ENCODE results near the gene UQCC5. TPM values are rescaled to one million over a fixed set of nuclear protein-coding genes. Genes with fewer than 3 reads are reported as not detected.
A peak's percentile ranks its signal among the peaks of the same experiment; 100 is the strongest.
"Not testable (repeated sequence)": the region's sequence is repeated elsewhere in the genome, so short reads cannot be mapped to it uniquely, and the experiment has no call there.

UQCC5 gene
- polyA plus RNA-seq, 1 donor (not counting 4 experiments of a cell fraction or from before 2014, with no cell fraction given) = 20.0 TPM

DNA sequence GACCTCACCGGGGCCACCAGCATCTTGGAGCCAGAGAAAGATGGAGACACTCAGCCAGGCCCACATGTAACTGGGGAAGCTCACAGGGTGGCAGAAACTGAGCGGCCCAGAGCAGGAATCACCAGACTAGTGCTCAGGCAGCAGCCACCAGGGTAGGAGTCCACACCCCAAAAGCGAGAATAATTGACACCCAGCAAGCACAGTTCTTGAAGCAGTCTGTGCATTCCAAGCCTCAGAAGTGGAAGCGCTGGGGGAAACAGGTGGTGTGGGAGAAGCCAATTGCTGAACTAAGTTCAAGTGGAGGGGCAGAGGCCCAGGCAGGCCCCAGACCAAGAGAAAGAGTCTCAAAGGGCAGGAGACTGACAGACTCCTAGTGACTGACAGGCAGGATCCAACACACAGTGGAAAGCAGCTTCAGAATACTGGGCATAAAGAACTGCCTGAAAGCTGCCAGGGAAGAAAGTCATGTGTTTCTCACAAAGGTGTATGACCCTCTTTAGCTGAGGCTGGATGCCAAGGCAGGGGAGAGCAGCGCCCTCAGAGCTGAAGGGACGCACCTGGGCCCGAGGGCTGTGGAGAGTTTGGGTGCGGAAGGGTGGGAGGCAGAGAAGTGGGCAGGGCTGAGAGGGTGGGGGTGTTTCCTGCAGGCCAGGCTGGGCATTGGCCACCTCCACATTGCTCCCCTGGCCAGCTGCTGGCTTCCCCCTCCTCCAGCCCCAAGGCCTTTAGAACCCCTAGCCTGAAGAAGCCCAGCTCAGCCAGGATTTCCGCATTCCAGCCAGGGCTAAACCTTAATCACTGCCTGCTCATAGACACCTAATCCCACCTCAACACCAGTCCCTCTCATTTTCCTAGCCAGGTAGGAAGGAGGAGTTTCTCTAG is 10.5 kb upstream of the UQCC5 start:
- peak overlapping the region; percentile 18 for H3K9ac ChIP-seq (ENCODE audit: control insufficient read depth, extremely low read depth, insufficient read depth, low read length)
- H3K9me1 ChIP-seq (ENCODE audit: control insufficient read depth, extremely low read depth, insufficient read depth, low read length) = peaks cover 3% of the 10 kb centered on the region
- TF ChIP-seq EZH2 (IDR thresholded peaks at IDR 0.05; ENCODE audit: low read length) = no peak
- H3K36me3 ChIP-seq (ENCODE audit: control insufficient read depth in 2 of 2, extremely low read depth in 1 of 2, insufficient read depth in 2 of 2, low read length in 2 of 2) = peaks cover 12 to 16% of the 10 kb centered on the region in 2 experiments
- no peaks in the 10 kb centered on the region for H3K27me3 ChIP-seq (ENCODE audit: control insufficient read depth, extremely low read depth, insufficient read depth, low read length)
- H3K79me2 ChIP-seq (ENCODE audit: control insufficient read depth, insufficient read depth, low read length) = peaks cover 2% of the 10 kb centered on the region
- peaks cover 20% of the 10 kb centered on the region for H3K4me1 ChIP-seq (ENCODE audit: control insufficient read depth, extremely low read depth, insufficient read depth, low read length)
- H2AFZ ChIP-seq (ENCODE audit: control insufficient read depth, low read length) = no peak overlapping the region
- peak overlapping the region; percentile 47 for H3K27ac ChIP-seq (ENCODE audit: control insufficient read depth, insufficient read depth, low read length)
- dilution Hi-C loops (cut with MboI; ENCODE audit: extremely low pct_ligation_motif_present, low sequenced_read_pairs) = no loop called here
- no peak overlapping the region for H3K4me3 ChIP-seq (ENCODE audit: control insufficient read depth in 2 of 3, extremely low read depth in 1 of 3, insufficient read depth in 2 of 3, low read depth in 1 of 3, low read length in 3 of 3)
- peak overlapping the region; percentile 8 for H3K4me2 ChIP-seq (ENCODE audit: control insufficient read depth, extremely low read depth, insufficient read depth, low read depth, low read length)
- peaks cover 3% of the 10 kb centered on the region for H4K20me1 ChIP-seq (ENCODE audit: control insufficient read depth, extremely low read depth, insufficient read depth, low read length)
- H3K9me3 ChIP-seq (ENCODE audit: control insufficient read depth, low read depth, low read length) = no peaks in the 10 kb centered on the region
- DNase-seq (ENCODE audit: low read depth, low spot score) (no peak), FAIRE-seq (no peak)

DNA sequence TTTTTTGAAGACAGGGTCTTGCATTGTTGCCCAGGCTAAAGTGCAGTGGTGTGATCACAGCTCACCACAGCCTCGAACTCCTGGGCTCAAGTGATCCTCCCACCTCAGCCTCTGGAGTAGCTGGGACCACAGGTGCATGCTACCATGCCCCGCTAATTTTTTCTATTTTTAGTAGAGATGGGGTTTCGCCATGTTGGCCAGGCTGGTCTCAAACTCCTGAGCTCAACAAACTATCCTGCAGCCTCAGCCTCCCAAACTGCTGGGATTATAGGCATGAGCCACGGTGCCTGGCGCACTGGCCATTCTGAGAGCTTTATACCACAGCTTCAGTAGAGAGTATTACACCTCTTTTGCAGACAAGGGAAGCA is 9.8 kb upstream of the UQCC5 start:
- not testable (repeated sequence) for H4K20me1 ChIP-seq (ENCODE audit: control insufficient read depth, extremely low read depth, insufficient read depth, low read length); DNase-seq (ENCODE audit: low read depth, low spot score)

GRCh38 chr3:52527039-52527731 is 9.2 kb upstream of the UQCC5 start:
- Histone ChIP-seq H3K79me2 (ENCODE audit: control insufficient read depth, insufficient read depth, low read length) (peaks cover 8% of the 10 kb centered on the region), H3K27ac (ENCODE audit: control insufficient read depth, insufficient read depth, low read length) (no peak overlapping the region), H3K4me3 (ENCODE audit: control insufficient read depth in 2 of 3, extremely low read depth in 1 of 3, insufficient read depth in 2 of 3, low read depth in 1 of 3, low read length in 3 of 3) (no peak overlapping the region), H3K9me1 (ENCODE audit: control insufficient read depth, extremely low read depth, insufficient read depth, low read length) (peaks cover 3% of the 10 kb centered on the region), H3K27me3 (ENCODE audit: control insufficient read depth, extremely low read depth, insufficient read depth, low read length) (no peaks in the 10 kb centered on the region), H2AFZ (ENCODE audit: control insufficient read depth, low read length) (no peak overlapping the region), H4K20me1 (ENCODE audit: control insufficient read depth, extremely low read depth, insufficient read depth, low read length) (peaks cover 3% of the 10 kb centered on the region), H3K36me3 (ENCODE audit: control insufficient read depth in 2 of 2, extremely low read depth in 1 of 2, insufficient read depth in 2 of 2, low read length in 2 of 2) (peaks cover 12 to 19% of the 10 kb centered on the region in 2 experiments), H3K9me3 (ENCODE audit: control insufficient read depth, low read depth, low read length) (no peaks in the 10 kb centered on the region), H3K4me2 (ENCODE audit: control insufficient read depth, extremely low read depth, insufficient read depth, low read depth, low read length) (no peak overlapping the region), H3K9ac (ENCODE audit: control insufficient read depth, extremely low read depth, insufficient read depth, low read length) (no peak overlapping the region), H3K4me1 (ENCODE audit: control insufficient read depth, extremely low read depth, insufficient read depth, low read length) (peaks cover 25% of the 10 kb centered on the region)
- TF ChIP-seq EZH2 (IDR thresholded peaks at IDR 0.05; ENCODE audit: low read length) = no peak
- TF ChIP-seq, protein P1, sequence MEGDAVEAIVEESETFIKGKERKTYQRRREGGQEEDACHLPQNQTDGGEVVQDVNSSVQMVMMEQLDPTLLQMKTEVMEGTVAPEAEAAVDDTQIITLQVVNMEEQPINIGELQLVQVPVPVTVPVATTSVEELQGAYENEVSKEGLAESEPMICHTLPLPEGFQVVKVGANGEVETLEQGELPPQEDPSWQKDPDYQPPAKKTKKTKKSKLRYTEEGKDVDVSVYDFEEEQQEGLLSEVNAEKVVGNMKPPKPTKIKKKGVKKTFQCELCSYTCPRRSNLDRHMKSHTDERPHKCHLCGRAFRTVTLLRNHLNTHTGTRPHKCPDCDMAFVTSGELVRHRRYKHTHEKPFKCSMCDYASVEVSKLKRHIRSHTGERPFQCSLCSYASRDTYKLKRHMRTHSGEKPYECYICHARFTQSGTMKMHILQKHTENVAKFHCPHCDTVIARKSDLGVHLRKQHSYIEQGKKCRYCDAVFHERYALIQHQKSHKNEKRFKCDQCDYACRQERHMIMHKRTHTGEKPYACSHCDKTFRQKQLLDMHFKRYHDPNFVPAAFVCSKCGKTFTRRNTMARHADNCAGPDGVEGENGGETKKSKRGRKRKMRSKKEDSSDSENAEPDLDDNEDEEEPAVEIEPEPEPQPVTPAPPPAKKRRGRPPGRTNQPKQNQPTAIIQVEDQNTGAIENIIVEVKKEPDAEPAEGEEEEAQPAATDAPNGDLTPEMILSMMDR (optimal IDR thresholded peaks at IDR 0.05 in 1 of 3, IDR thresholded peaks at IDR 0.05 in 1 of 3, conservative IDR thresholded peaks at IDR 0.05 in 1 of 3; ENCODE audit: extremely low read depth in 1 of 3, insufficient read depth in 2 of 3, low read length in 3 of 3) = no peak
- no peak for FAIRE-seq
- DNase-seq (ENCODE audit: low read depth, low spot score) = no peak
- dilution Hi-C loops (cut with MboI; ENCODE audit: extremely low pct_ligation_motif_present, low sequenced_read_pairs) = no loop called here

More for the DNA sequence above, 9.8 kb upstream of the UQCC5 start:
- H2AFZ ChIP-seq (ENCODE audit: control insufficient read depth, low read length); H3K9ac ChIP-seq (ENCODE audit: control insufficient read depth, extremely low read depth, insufficient read depth, low read length); H3K79me2 ChIP-seq (ENCODE audit: control insufficient read depth, insufficient read depth, low read length); H3K27ac ChIP-seq (ENCODE audit: control insufficient read depth, insufficient read depth, low read length); H3K27me3 ChIP-seq (ENCODE audit: control insufficient read depth, extremely low read depth, insufficient read depth, low read length); H3K4me2 ChIP-seq (ENCODE audit: control insufficient read depth, extremely low read depth, insufficient read depth, low read depth, low read length); dilution Hi-C loops (cut with MboI; ENCODE audit: extremely low pct_ligation_motif_present, low sequenced_read_pairs); FAIRE-seq; H3K4me3 ChIP-seq (ENCODE audit: control insufficient read depth in 2 of 3, extremely low read depth in 1 of 3, insufficient read depth in 2 of 3, low read depth in 1 of 3, low read length in 3 of 3); H3K9me1 ChIP-seq (ENCODE audit: control insufficient read depth, extremely low read depth, insufficient read depth, low read length); H3K9me3 ChIP-seq (ENCODE audit: control insufficient read depth, low read depth, low read length): not testable (repeated sequence)
- peaks cover 12 to 16% of the 10 kb centered on the region in 2 experiments for H3K36me3 ChIP-seq (ENCODE audit: control insufficient read depth in 2 of 2, extremely low read depth in 1 of 2, insufficient read depth in 2 of 2, low read length in 2 of 2)
- peaks cover 20% of the 10 kb centered on the region for H3K4me1 ChIP-seq (ENCODE audit: control insufficient read depth, extremely low read depth, insufficient read depth, low read length)
